Esophagus muscularis mucosa (tissue), 4 donors: ENCODE data around the gene SLC2A13. TPM values are rescaled to one million over a fixed set of nuclear protein-coding genes. Genes with fewer than 3 reads are reported as not detected.

Experiments used
- DNase-seq: peaks from one replicate; pipeline ENCODE4 v3.0.0-alpha.2; 2017; ENCODE audit errors: extremely low spot score
- H3K27ac ChIP-seq, 4 donors: fragments of 200-600 bp; sonication (generic); replicated peaks in 1 of 4; 1 replicate in 3 of 4; 2 replicates in 1 of 4; pipeline ENCODE4 v1.5.1; 2016 to 2019; ENCODE audit warnings: mild to moderate bottlenecking in 1 of 4
- H3K27me3 ChIP-seq, 4 donors: fragments of 200-600 bp; sonication (generic); one replicate each; pipeline versions ENCODE4 v1.5.1 to v1.6.0; 2016 to 2019
- H3K36me3 ChIP-seq, 4 donors: fragments of 200-600 bp; sonication (generic); one replicate each; pipeline ENCODE4 v1.5.1; 2016 to 2019
- H3K4me1 ChIP-seq, 4 donors: fragments of 200-600 bp; sonication (generic); one replicate each; pipeline ENCODE4 v1.5.1; 2016 to 2019
- H3K4me3 ChIP-seq, 4 donors: fragments of 200-600 bp; sonication (generic); 1 replicate in 2 of 4; 2 replicates in 2 of 4; pipeline ENCODE4 v1.5.1; 2016 to 2019; ENCODE audit warnings: mild to moderate bottlenecking in 4 of 4, moderate library complexity in 1 of 4
- H3K9me3 ChIP-seq, 4 donors: fragments of 200-600 bp; sonication (generic); 1 replicate in 3 of 4; 2 replicates in 1 of 4; pipeline ENCODE4 v1.5.1; 2016 to 2019
- CTCF ChIP-seq, 3 experiments: fragments of 200-600 bp in 2 of 3; fragments of 450-650 bp in 1 of 3; sonication (generic) in 2 of 3; IDR thresholded peaks; one replicate each; pipeline ENCODE4 v1.5.1; 2017 to 2019; ENCODE audit warnings: antibody characterized with exemption in 3 of 3, mild to moderate bottlenecking in 2 of 3, moderate library complexity in 1 of 3
- EP300 ChIP-seq: sonication (generic); formaldehyde crosslinking; IDR thresholded peaks from one replicate; pipeline ENCODE4 v1.6.1; 2017; ENCODE audit warnings: antibody characterized with exemption
- POLR2A ChIP-seq: fragments of 450-650 bp; IDR thresholded peaks from one replicate; pipeline ENCODE4 v1.6.1; 2017; ENCODE audit warnings: antibody characterized with exemption, moderate library complexity, mild to moderate bottlenecking, low read depth
- POLR2AphosphoS5 ChIP-seq, 2 donors: sonication (generic); formaldehyde crosslinking; IDR thresholded peaks; one replicate each; pipeline ENCODE4 v1.6.1; 2017; ENCODE audit warnings: antibody characterized with exemption in 2 of 2
- WGBS: methylation state at CpG from one replicate; pipeline ENCODE4 v1.1.5; 2018; 5-methylcytosine and 5-hydroxymethylcytosine counted together
- intact Hi-C: fragments of 100-400 bp; cut with DNase I; formaldehyde crosslinking; loops from one replicate; pipeline ENCODE4 v1.15.1; 2023
- total RNA-seq, 4 donors: library from RNA; depleted of rRNA; stranded (reverse); fragments of >200 nt; gene quantifications; one replicate each; pipeline versions ENCODE4 v1.1.0 to v1.2.1, GENCODE V29; 2016

Gene SLC2A13
- total RNA-seq, 4 donors from 2014 or later = 19.6 to 25.7 (median 21.4) TPM

- Histone ChIP-seq H3K27ac (peak overlapping the region in 2 of 4 donors; percentile 8 to 38), H3K4me3 (peak overlapping the region; percentile 18 to 44 (median 32)), H3K27me3 (no peaks in the 10 kb centered on the region), H3K9me3 (no peaks in the 10 kb centered on the region), H3K36me3 (no peaks in the 10 kb centered on the region), H3K4me1 (peaks cover 13 to 21% (median 18%) of the 10 kb centered on the region in 4 donors)
- no peak for TF ChIP-seq POLR2A
- no peak for TF ChIP-seq POLR2AphosphoS5 (IDR thresholded peaks at IDR 0.05)
- no peak for TF ChIP-seq EP300
- peak; percentile 72 to 80 (median 75) for TF ChIP-seq CTCF (IDR thresholded peaks at IDR 0.05)
- intact Hi-C loops = loop anchor here (1.0 kb wide), 1 partner anchor 96 kb away; no protein-coding TSS in a partner anchor
- WGBS = 69% methylated on average over 11 of the region's 11 CpGs
- DNase-seq = no peak
These were observed 94.7 kb downstream of the SLC2A13 start for GRCh38 chr12:40010899-40011774.

DNA sequence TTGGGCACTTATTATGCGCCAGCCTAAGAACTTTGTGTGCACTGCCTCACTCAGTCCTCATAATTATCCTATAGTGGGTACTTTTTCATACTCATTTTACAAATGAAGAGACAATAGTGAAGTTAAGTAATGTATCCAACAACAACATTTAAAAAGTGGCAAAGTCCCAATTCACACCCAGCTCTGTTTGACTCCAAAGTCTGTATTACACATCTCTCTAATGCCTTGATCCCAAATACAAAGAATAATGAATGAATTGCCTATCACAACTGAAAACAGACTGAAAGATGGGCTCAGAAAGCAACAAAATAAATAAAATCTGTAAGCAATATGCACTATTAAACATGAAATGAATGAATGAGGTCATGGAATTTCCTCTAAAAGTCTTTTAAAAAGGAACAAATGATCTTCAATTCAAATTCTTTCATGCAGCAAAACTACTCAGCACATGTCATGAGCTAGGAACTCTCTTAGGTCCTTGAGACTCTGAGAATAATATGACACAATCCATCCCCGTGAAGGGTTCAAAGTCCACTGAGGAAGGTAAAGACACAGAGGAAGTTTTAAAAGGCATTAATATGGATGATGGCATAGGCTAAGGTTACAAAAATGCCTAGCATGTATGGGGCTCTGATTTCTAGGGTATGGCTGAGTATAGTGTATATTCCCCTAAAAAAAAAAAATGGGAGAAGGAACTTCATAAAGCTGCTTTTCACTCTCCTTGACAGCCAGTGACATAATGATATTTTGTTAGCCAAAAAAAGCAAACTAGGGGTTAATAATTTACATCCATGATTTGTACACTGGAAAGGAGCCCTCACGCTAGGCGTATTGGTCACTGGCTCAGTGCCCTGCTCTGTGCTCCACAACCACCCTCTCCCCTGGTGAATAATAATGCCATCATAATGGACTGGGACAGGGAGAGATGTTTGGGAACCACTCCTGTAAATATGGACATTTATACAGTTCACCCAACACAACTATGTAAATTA lies 103.4 kb downstream of the SLC2A13 start:
- TF ChIP-seq POLR2A (no peak), POLR2AphosphoS5 (IDR thresholded peaks at IDR 0.05) (no peak), EP300 (no peak)
- Histone ChIP-seq H3K27ac (no peak overlapping the region), H3K4me3 (no peak overlapping the region), H3K4me1 (no peaks in the 10 kb centered on the region), H3K9me3 (peaks cover 0 to 17% (median 7%) of the 10 kb centered on the region in 4 donors), H3K36me3 (no peaks in the 10 kb centered on the region), H3K27me3 (no peaks in the 10 kb centered on the region)
- intact Hi-C loops = no loop called here
- no peak for DNase-seq
- 89% methylated on average over 4 of the region's 4 CpGs for WGBS

- DNase-seq = no peak
- no peak for TF ChIP-seq CTCF (IDR thresholded peaks at IDR 0.05)
- no peak for TF ChIP-seq POLR2A
- TF ChIP-seq POLR2AphosphoS5 (IDR thresholded peaks at IDR 0.05) = no peak
- TF ChIP-seq EP300 = no peak
- Histone ChIP-seq H3K36me3 (peaks cover 0 to 2% (median under 1%) of the 10 kb centered on the region in 4 donors), H3K27me3 (no peaks in the 10 kb centered on the region), H3K4me1 (no peaks in the 10 kb centered on the region), H3K9me3 (peaks cover 0 to 17% (median 7%) of the 10 kb centered on the region in 4 donors), H3K27ac (no peak overlapping the region), H3K4me3 (no peak overlapping the region)
- intact Hi-C loops = no loop called here
These were observed 104.5 kb downstream of the SLC2A13 start for GRCh38 chr12:40001406-40001805.

DNA sequence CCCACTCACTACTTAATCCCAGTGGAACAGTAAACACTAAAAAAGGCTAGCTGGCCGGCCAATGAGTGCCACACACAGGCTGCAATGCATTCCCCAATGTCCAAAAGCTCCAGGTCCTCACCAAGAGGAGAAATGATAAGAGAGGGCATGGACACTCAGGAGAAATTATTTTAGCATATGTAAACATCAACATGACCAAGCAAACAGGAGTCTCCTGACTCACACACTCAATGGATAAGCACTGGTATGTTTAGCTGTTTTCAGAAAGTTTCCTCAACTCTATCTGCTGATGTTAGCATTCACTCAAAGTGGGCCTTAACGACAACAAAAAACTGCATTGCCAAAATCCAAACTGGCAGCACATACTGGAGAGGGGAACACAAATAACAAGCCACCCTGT lies 105.0 kb downstream of the SLC2A13 start:
- H3K9me3 ChIP-seq = peaks cover 0 to 17% (median 7%) of the 10 kb centered on the region in 4 donors
- H3K27me3 ChIP-seq = no peaks in the 10 kb centered on the region
- DNase-seq = no peak
- H3K4me3 ChIP-seq = no peak overlapping the region
- 98% methylated on average over 2 of the region's 2 CpGs for WGBS
- no peaks in the 10 kb centered on the region for H3K4me1 ChIP-seq
- TF ChIP-seq CTCF (IDR thresholded peaks at IDR 0.05) (no peak), POLR2A (no peak), POLR2AphosphoS5 (IDR thresholded peaks at IDR 0.05) (no peak), EP300 (no peak)
- intact Hi-C loops = no loop called here
- H3K27ac ChIP-seq = no peak overlapping the region
- peaks cover 0 to 4% (median 2%) of the 10 kb centered on the region in 4 donors for H3K36me3 ChIP-seq

GRCh38 chr12:39993268-39993667 lies 112.6 kb downstream of the SLC2A13 start:
- no peak for DNase-seq
- peaks cover 0 to 4% (median 2%) of the 10 kb centered on the region in 4 donors for H3K36me3 ChIP-seq
- no peaks in the 10 kb centered on the region for H3K27me3 ChIP-seq
- TF ChIP-seq EP300 (no peak), CTCF (IDR thresholded peaks at IDR 0.05) (no peak), POLR2A (no peak), POLR2AphosphoS5 (IDR thresholded peaks at IDR 0.05) (no peak)
- peaks cover 0 to 4% (median 0%) of the 10 kb centered on the region in 4 donors for H3K9me3 ChIP-seq
- peaks cover 0 to 8% (median 3%) of the 10 kb centered on the region in 4 donors for H3K4me1 ChIP-seq
- H3K4me3 ChIP-seq = no peak overlapping the region
- H3K27ac ChIP-seq = no peak overlapping the region
- 58% methylated on average over 1 of the region's 1 CpG for WGBS
- intact Hi-C loops = no loop called here
